Astrocyte (in vitro differentiated cells and primary cell): ENCODE results near the gene PTPRN2. TPM values are rescaled to one million over a fixed set of nuclear protein-coding genes. Genes with fewer than 3 reads are reported as not detected.
"Not testable (repeated sequence)": the region's sequence is repeated elsewhere in the genome, so short reads cannot be mapped to it uniquely, and the experiment has no call there.

Experiments used
- DNase-seq: peaks from one replicate; pipeline ENCODE4 v3.0.0-alpha.2; 2010; ENCODE audit warnings: low read depth
- FAIRE-seq: peaks from 2 replicates; lab custom pipeline; 2011; peaks lifted over from hg19 to GRCh38; lab: Jason Lieb, UNC
- H2AFZ ChIP-seq: 2 replicates; pipeline ENCODE4 v1.6.0; 2012; ENCODE audit warnings: low read depth, low read length, inconsistent platforms
- H3K27ac ChIP-seq: 2 replicates; pipeline ENCODE4 v1.5.1; 2011; ENCODE audit warnings: low read depth, low read length, inconsistent platforms
- H3K27me3 ChIP-seq: 2 replicates; pipeline ENCODE4 v1.6.0; 2011; ENCODE audit warnings: low read length, inconsistent platforms; ENCODE audit not compliant: insufficient read depth
- H3K36me3 ChIP-seq: 2 replicates; pipeline ENCODE4 v1.5.1; 2011; ENCODE audit warnings: low read length, inconsistent platforms; ENCODE audit not compliant: insufficient read depth
- H3K4me1 ChIP-seq: 2 replicates; pipeline ENCODE4 v1.5.1; 2011; ENCODE audit warnings: low read length, inconsistent platforms; ENCODE audit not compliant: insufficient read depth
- H3K4me2 ChIP-seq: 2 replicates; pipeline ENCODE4 v1.6.0; 2012; ENCODE audit warnings: low read length, inconsistent platforms
- H3K4me3 ChIP-seq: 2 replicates; pipeline ENCODE4 v1.5.1; 2011; ENCODE audit warnings: low read depth, mild to moderate bottlenecking, low read length, inconsistent platforms; ENCODE audit not compliant: insufficient read depth
- H3K79me2 ChIP-seq: 2 replicates; pipeline ENCODE4 v1.6.0; 2012; ENCODE audit warnings: mild to moderate bottlenecking, low read length, inconsistent platforms; ENCODE audit not compliant: insufficient read depth
- H3K9ac ChIP-seq: 2 replicates; pipeline ENCODE4 v1.6.0; 2012; ENCODE audit warnings: mild to moderate bottlenecking, low read length, inconsistent platforms
- H3K9me3 ChIP-seq: 2 replicates; pipeline ENCODE4 v1.5.1; 2012; ENCODE audit warnings: low read depth, mild to moderate bottlenecking, low read length, inconsistent platforms; ENCODE audit not compliant: insufficient read depth
- H4K20me1 ChIP-seq: 2 replicates; pipeline ENCODE4 v1.6.0; 2012; ENCODE audit warnings: low read length, inconsistent platforms; ENCODE audit not compliant: insufficient read depth
- H3K27ac Mint-ChIP-seq: one replicate; pipeline ENCODE4 v1.8.0; 2021; ENCODE audit warnings: mild to moderate bottlenecking, mixed read lengths; ENCODE audit not compliant: unreplicated experiment
- H3K27me3 Mint-ChIP-seq: one replicate; pipeline ENCODE4 v1.8.0; 2021; ENCODE audit warnings: low read depth, mixed read lengths; ENCODE audit not compliant: unreplicated experiment
- H3K36me3 Mint-ChIP-seq: one replicate; pipeline ENCODE4 v1.8.0; 2021; ENCODE audit warnings: low read depth, mixed read lengths; ENCODE audit not compliant: unreplicated experiment
- H3K4me1 Mint-ChIP-seq: one replicate; pipeline ENCODE4 v1.8.0; 2021; ENCODE audit warnings: low read depth, mixed read lengths; ENCODE audit not compliant: unreplicated experiment
- H3K4me3 Mint-ChIP-seq: one replicate; pipeline ENCODE4 v1.8.0; 2021; ENCODE audit warnings: mild to moderate bottlenecking, moderate library complexity, mixed read lengths; ENCODE audit not compliant: unreplicated experiment
- H3K9me3 Mint-ChIP-seq: one replicate; pipeline ENCODE4 v1.8.0; 2021; ENCODE audit warnings: mild to moderate bottlenecking, mixed read lengths; ENCODE audit not compliant: unreplicated experiment
- EZH2 ChIP-seq: IDR thresholded peaks from 2 replicates; pipeline ENCODE4 v1.6.1; 2012; ENCODE audit warnings: mild to moderate bottlenecking, low read length, inconsistent platforms; ENCODE audit not compliant: insufficient read depth
- total RNA-seq: library from RNA; stranded (reverse); gene quantifications from 2 replicates; pipeline ENCODE4 v1.2.1, GENCODE V29; 2021
- TF ChIP-seq, protein P1 (sequence below): IDR thresholded peaks from 2 replicates; pipeline ENCODE4 v1.5.1; 2011; ENCODE audit warnings: low read depth, mild to moderate bottlenecking, inconsistent platforms, low read length, moderate library complexity; ENCODE audit not compliant: insufficient read depth

PTPRN2 gene
- total RNA-seq, 1 donor from 2014 or later = 0.09 TPM

DNA sequence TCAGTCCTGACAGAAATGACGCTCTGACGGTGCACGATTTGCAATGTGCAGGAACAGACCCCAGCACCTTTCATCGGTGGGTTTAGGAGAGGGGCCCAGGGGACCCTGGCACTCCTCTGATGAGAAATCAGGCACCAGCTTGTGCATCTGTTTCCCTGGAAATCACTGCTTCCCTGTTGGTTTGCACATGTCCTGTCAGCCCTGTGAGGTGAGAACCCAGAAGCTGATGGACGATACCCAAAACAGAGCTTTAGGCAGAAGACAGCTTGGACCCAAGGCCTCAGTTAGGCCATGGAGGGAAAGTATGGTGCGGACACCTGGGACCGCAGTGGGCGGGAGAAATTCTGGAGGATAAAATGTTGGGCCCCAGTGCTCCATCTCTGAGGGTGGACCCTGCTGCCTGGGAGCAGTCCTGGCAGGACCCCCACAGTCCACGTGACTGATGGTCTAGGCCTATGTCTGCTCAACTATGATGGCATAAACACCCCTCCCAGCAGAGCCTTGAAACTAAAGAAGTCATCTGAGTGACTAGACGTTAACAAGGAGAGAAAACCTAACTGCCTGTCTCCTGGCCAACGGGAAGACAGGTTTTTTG, 242.8 kb downstream of the PTPRN2 start:
- H3K9ac ChIP-seq = no peak overlapping the region
- peaks cover 20% of the 10 kb centered on the region for H3K9me3 Mint-ChIP-seq
- no peaks in the 10 kb centered on the region for H3K36me3 ChIP-seq
- no peak for FAIRE-seq
- no peak overlapping the region for H3K4me2 ChIP-seq
- no peak for TF ChIP-seq EZH2
- TF ChIP-seq, protein P1, sequence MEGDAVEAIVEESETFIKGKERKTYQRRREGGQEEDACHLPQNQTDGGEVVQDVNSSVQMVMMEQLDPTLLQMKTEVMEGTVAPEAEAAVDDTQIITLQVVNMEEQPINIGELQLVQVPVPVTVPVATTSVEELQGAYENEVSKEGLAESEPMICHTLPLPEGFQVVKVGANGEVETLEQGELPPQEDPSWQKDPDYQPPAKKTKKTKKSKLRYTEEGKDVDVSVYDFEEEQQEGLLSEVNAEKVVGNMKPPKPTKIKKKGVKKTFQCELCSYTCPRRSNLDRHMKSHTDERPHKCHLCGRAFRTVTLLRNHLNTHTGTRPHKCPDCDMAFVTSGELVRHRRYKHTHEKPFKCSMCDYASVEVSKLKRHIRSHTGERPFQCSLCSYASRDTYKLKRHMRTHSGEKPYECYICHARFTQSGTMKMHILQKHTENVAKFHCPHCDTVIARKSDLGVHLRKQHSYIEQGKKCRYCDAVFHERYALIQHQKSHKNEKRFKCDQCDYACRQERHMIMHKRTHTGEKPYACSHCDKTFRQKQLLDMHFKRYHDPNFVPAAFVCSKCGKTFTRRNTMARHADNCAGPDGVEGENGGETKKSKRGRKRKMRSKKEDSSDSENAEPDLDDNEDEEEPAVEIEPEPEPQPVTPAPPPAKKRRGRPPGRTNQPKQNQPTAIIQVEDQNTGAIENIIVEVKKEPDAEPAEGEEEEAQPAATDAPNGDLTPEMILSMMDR = no peak
- no peak overlapping the region for H2AFZ ChIP-seq
- no peaks in the 10 kb centered on the region for H4K20me1 ChIP-seq
- H3K4me1 ChIP-seq = no peaks in the 10 kb centered on the region
- H3K27me3 ChIP-seq = no peaks in the 10 kb centered on the region
- H3K4me3 ChIP-seq = no peak overlapping the region
- peaks cover 11% of the 10 kb centered on the region for H3K9me3 ChIP-seq
- no peaks in the 10 kb centered on the region for H3K36me3 Mint-ChIP-seq
- no peaks in the 10 kb centered on the region for H3K27me3 Mint-ChIP-seq
- H3K4me3 Mint-ChIP-seq = no peak overlapping the region
- no peak overlapping the region for H3K27ac Mint-ChIP-seq
- no peak overlapping the region for H3K27ac ChIP-seq
- no peaks in the 10 kb centered on the region for H3K4me1 Mint-ChIP-seq
- DNase-seq = no peak
- H3K79me2 ChIP-seq = no peaks in the 10 kb centered on the region

DNA sequence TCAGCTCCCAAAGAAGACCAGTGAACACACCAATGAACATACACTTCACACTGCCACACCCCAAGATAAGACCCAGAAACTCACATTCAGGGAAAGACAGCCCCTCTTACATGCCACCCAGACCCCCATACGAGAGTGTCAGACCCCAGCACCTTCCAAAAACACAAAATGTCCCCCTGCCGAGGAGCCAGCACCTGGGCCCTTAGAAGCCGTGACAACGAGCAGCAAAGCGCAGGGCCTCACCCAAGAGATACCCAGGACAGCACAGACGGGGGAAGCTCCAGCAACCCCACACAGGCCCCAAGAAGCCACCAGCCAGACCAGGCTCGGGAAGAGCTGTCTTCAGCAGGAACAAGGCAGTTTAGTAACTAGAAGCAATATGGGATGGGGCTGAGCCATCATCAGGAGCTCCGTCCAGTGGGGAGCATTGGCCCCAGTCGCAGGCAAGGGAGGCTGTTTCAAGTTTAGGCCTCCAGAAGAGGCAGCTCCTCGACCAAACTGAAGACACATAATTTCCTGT, 243.6 kb downstream of the PTPRN2 start:
- Mint-ChIP-seq H3K4me3 (no peak overlapping the region), H3K36me3 (no peaks in the 10 kb centered on the region), H3K27ac (no peak overlapping the region), H3K27me3 (no peaks in the 10 kb centered on the region), H3K9me3 (peaks cover 20% of the 10 kb centered on the region), H3K4me1 (no peaks in the 10 kb centered on the region)
- Histone ChIP-seq H3K9me3 (peaks cover 11% of the 10 kb centered on the region), H3K9ac (no peak overlapping the region), H3K4me1 (no peaks in the 10 kb centered on the region), H3K4me3 (no peak overlapping the region), H4K20me1 (no peaks in the 10 kb centered on the region), H3K4me2 (no peak overlapping the region), H3K36me3 (no peaks in the 10 kb centered on the region), H3K27me3 (no peaks in the 10 kb centered on the region), H3K27ac (no peak overlapping the region), H2AFZ (no peak overlapping the region), H3K79me2 (no peaks in the 10 kb centered on the region)
- TF ChIP-seq EZH2 = no peak
- TF ChIP-seq, protein P1 = no peak
- DNase-seq (no peak), FAIRE-seq (no peak)

DNA sequence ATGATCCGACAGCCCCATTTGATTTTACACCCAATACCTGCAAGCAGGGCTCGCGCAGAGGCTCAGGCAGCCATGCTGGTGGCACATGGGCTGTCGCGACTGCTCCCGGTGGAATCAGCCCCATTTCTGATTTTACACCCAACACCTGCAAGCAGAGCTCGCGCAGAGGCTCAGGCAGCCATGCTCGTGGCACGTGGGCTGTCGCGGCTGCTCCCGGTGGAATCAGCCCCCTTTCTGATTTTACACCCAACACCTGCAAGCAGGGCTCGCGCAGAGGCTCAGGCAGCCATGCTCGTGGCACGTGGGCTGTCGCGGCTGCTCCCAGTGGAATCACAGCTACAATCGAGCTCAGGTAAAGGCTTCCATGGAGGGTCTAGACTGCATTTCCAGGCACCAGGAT, 244.1 kb downstream of the PTPRN2 start:
- peaks cover 20% of the 10 kb centered on the region for H3K9me3 Mint-ChIP-seq
- no peak for DNase-seq
- H3K4me3 ChIP-seq = no peak overlapping the region

DNA sequence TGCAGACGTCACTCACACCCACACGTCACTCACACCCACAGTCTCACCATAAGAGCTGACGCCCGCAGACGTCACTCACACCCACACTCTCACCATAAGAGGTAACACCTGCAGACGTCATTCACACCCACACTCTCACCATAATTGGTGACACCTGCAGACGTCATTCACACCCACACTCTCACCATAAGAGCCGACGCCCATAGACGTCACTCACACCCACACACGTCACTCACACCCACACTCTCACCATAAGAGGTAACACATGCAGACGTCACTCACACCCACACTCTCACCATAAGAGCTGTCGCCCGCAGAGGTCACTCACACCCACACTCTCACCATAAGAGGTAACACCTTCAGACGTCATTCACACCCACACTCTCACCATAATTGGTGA, 246.5 kb downstream of the PTPRN2 start:
- not testable (repeated sequence) for H3K9ac ChIP-seq, H3K4me2 ChIP-seq, H3K4me1 ChIP-seq, H3K36me3 ChIP-seq, H3K4me3 Mint-ChIP-seq, H3K4me1 Mint-ChIP-seq, H3K4me3 ChIP-seq, H3K27me3 Mint-ChIP-seq, H3K27me3 ChIP-seq, H3K27ac Mint-ChIP-seq, H2AFZ ChIP-seq, H3K27ac ChIP-seq, FAIRE-seq, H3K36me3 Mint-ChIP-seq, H3K79me2 ChIP-seq, H4K20me1 ChIP-seq
- peaks cover 29% of the 10 kb centered on the region for H3K9me3 Mint-ChIP-seq
- peaks cover 14% of the 10 kb centered on the region for H3K9me3 ChIP-seq
- peak; percentile 3 for DNase-seq

More for the DNA sequence above, 244.1 kb downstream of the PTPRN2 start:
- Histone ChIP-seq H2AFZ (no peak overlapping the region), H3K9me3 (peaks cover 11% of the 10 kb centered on the region), H3K4me2 (no peak overlapping the region), H3K4me1 (no peaks in the 10 kb centered on the region), H4K20me1 (no peaks in the 10 kb centered on the region), H3K27ac (no peak overlapping the region), H3K36me3 (no peaks in the 10 kb centered on the region), H3K9ac (no peak overlapping the region), H3K79me2 (no peaks in the 10 kb centered on the region), H3K27me3 (no peaks in the 10 kb centered on the region)
- TF ChIP-seq, protein P1 = no peak
- TF ChIP-seq EZH2 = no peak
- FAIRE-seq = no peak
- Mint-ChIP-seq H3K36me3 (no peaks in the 10 kb centered on the region), H3K27ac (no peak overlapping the region), H3K4me3 (no peak overlapping the region), H3K4me1 (no peaks in the 10 kb centered on the region), H3K27me3 (no peaks in the 10 kb centered on the region)
